ENCODE data around the gene KIR3DL2.
"Not testable (repeated sequence)": the region's sequence is repeated elsewhere in the genome, so short reads cannot be mapped to it uniquely, and the experiment has no call there.

The KIR3DL2 gene

GRCh38 chr19:54873990-54874389 lies 23.7 kb downstream of the KIR3DL2 start, which contains the start of gene FCAR:
TSS of gene FCAR (plus strand) at chr19:54874235. CDS start at chr19:54874290, 55 bp downstream.
- DNase-seq: no peak

- no peak for DNase-seq
Observed at GRCh38 chr19:54875506-54875905, 25.3 kb downstream of the KIR3DL2 start.

GRCh38 chr19:54877471-54877870 lies 27.2 kb downstream of the KIR3DL2 start:
- DNase-seq: no peak

DNA sequence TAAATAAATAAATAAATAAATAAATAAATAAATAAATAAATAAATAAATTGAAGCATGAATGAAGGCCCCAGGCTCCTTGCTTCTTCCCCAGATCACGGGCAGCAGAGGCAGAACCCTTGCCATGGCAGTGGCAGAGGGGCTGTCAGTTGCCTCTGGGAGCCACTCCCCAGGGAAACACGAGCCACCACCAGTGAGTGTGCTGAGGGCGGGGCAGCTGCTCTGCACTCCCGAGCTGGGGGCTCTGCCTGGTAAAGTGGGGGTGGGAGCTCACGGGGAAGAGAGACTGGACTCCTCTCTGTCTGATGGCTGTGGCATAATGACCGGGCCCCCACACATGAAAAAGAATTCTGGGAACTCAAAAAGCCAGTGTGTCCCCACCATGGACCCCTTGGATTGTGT lies 31.6 kb downstream of the KIR3DL2 start:
- DNase-seq: no peak

- DNase-seq: no peak
Observed at GRCh38 chr19:54882758-54883157, 32.5 kb downstream of the KIR3DL2 start.

DNA sequence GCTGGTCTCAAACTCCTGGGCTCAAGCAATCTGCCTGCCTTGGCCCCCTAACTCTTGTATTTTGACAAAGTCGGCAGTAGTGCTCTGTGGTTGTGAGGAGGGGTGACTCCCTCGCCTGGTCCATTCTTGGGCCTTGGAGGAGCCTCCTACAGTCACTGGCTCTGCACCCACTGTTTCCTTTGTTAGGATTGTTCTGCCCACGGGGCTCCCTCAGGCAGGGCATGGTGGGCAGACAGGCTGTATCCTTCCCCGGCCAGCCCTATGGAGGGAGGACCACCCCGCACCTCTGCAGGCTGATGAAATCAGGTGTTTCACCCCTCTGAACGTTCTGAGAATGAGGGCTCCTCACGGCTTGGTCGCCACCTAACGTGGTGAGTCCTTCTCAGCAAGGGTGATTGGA lies 33.0 kb downstream of the KIR3DL2 start:
- DNase-seq: no peak

DNA sequence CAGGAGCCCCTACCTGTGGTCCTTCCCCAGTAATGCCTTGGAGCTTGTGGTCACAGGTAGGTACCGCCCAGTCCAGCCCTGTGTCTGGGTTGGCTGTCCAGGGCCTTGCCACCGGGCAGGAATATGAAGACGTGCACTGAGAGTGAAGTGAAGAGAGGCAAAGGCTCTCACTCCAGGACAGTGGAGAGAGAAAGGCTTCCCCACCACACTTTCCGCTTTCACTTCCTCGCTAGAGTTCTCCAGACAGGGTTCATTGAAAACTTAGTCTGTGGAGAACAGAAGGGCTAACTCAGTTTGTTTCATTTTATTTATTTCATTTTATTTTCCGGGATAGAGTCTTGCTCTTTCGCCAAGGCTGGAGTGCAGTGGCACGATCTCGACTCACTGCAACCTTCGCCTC lies 38.0 kb downstream of the KIR3DL2 start:
- no peak for DNase-seq

DNA sequence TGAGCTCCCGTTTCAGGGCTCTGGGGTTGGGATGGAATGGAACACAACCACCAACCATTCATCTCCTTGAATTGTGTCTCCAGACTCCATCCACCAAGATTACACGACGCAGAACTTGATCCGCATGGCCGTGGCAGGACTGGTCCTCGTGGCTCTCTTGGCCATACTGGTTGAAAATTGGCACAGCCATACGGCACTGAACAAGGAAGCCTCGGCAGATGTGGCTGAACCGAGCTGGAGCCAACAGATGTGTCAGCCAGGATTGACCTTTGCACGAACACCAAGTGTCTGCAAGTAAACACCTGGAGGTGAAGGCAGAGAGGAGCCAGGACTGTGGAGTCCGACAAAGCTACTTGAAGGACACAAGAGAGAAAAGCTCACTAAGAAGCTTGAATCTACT lies 39.3 kb downstream of the KIR3DL2 start:
- DNase-seq: no peak

GRCh38 chr19:54893406-54893805 lies 43.2 kb downstream of the KIR3DL2 start:
- DNase-seq: no peak

GRCh38 chr19:54894106-54894505 lies 43.9 kb downstream of the KIR3DL2 start:
- not testable (repeated sequence) for DNase-seq

DNA sequence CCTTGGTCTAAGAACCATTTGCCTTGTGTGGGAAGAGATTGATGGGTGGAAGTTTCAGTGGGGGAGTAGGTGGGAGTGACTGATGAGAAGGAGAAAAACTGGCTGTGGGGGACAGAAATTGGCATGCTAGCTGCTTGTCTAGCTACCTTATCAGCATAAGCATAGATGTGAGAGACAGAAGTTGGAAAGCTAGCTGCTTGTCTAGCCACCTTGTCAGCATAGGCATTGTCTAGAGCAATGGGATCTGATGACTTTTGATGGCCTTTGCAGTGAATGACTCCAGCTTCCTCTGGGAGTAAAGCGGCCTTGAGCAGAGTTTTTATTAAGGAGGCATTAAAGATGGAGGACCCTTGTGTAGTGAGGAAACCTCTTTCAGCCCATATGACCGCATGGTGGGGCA lies 45.8 kb downstream of the KIR3DL2 start:
- DNase-seq: no peak

GRCh38 chr19:54898685-54899084 lies 48.4 kb downstream of the KIR3DL2 start:
- DNase-seq: not testable (repeated sequence)

GRCh38 chr19:54899646-54900045 lies 49.4 kb downstream of the KIR3DL2 start:
- DNase-seq: not testable (repeated sequence)

DNA sequence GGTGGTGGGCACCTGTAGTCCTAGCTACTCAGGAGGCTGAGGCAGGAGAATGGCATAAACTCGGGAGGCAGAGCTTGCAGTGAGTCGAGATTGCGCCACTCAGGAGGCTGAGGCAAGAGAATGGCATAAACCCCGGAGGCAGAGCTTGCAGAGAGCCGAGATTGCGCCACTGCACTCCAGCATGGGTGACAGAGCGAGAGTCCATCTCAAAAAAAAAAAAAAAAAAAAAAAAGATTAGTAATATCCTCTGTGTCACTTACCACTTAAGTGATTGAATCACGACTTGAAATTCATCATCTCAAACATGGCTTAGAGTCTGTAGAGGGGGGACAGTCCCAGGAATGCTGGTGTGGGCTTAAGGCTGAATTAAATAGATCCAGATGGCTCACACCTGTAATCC lies 50.9 kb downstream of the KIR3DL2 start:
- DNase-seq: not testable (repeated sequence)

DNA sequence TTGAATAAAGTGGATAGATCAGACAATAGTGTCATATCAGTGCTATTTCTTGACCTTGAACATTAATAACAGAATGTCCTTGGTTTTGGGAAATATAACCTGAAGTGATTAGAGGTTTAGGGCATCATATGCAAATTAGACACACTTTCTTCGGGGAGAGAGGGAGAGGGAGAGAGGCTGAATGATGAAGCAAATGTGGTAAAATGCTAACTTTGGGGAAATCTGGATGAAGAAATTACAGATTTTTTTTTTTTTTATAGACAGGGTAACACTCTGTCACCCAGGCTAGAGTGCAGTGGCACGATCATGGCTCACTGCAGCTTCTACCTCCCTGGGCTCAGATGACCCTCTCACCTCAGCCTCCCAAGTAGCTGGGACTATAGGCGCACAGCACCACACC lies 51.8 kb downstream of the KIR3DL2 start:
- no peak for DNase-seq

GRCh38 chr19:54903303-54903702 lies 53.1 kb downstream of the KIR3DL2 start:
- DNase-seq: no peak

DNA sequence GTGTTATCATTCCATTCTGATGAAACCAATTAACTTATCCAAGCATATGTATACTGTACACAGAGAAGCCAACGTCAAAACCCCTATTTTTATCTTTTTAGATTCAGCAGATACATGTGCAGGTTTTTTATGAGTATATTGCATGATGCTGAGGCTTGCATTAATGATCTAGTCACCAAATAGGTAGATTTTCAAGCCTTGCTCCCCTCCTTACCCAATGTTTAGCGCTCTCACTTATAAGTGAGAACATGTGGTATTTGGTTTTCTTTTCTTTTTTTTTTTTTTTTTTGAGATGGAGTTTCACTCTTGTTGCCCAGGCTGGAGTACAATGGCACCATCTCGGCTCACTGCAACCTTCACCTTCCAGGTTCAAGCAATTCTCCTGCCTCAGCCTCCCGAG lies 54.0 kb downstream of the KIR3DL2 start:
- not testable (repeated sequence) for DNase-seq

- no peak for DNase-seq
Observed at GRCh38 chr19:54905421-54905802, 55.2 kb downstream of the KIR3DL2 start.

GRCh38 chr19:54905803-54906511 lies 55.7 kb downstream of the KIR3DL2 start, which contains the start of gene NCR1:
TSS of gene NCR1 (plus strand) at chr19:54906148. CDS start at chr19:54906188, 40 bp downstream.
- DNase-seq: no peak

DNA sequence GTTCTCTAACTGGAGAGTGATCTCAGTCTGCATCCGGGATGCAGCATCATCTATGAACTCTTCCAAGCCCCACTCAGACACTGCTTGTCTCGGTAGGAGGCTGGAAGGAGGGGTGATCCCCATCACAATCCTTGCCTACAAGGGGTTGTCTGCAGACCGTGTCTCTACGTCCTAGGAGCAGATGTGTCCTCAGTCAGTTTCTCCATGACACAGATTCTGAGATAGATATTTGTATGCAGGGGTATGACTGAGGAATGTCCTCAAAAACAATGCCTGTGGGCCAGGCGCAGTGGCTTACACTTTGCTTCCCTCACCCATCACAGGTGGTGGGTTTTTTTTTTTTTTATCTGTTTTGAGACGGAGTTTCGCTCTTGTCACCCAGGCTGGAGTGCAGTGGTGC lies 56.6 kb downstream of the KIR3DL2 start:
- DNase-seq: no peak

GRCh38 chr19:54907899-54908298 lies 57.7 kb downstream of the KIR3DL2 start:
- not testable (repeated sequence) for DNase-seq
